Type B pancreatic cell (in vitro differentiated cells): ENCODE measurements around the gene ATP5F1B. TPM values are rescaled to one million over a fixed set of nuclear protein-coding genes. Genes with fewer than 3 reads are reported as not detected.

Source experiments
- DNase-seq: peaks from one replicate; pipeline ENCODE4 v3.0.0; 2021; ENCODE audit warnings: mixed read lengths; ENCODE audit not compliant: unreplicated experiment; ENCODE audit errors: extremely low spot score
- H3K27ac Mint-ChIP-seq: 2 replicates; pipeline ENCODE4 v1.8.0; 2021; ENCODE audit warnings: mild to moderate bottlenecking, mixed read lengths
- H3K27me3 Mint-ChIP-seq: 2 replicates; pipeline ENCODE4 v1.8.0; 2021; ENCODE audit warnings: mixed read lengths
- H3K36me3 Mint-ChIP-seq: 2 replicates; pipeline ENCODE4 v1.8.0; 2021; ENCODE audit warnings: mixed read lengths
- H3K4me1 Mint-ChIP-seq: one replicate; pipeline ENCODE4 v1.8.0; 2021; ENCODE audit warnings: mixed read lengths; ENCODE audit not compliant: unreplicated experiment
- H3K4me3 Mint-ChIP-seq: 2 replicates; pipeline ENCODE4 v1.8.0; 2021; ENCODE audit warnings: mild to moderate bottlenecking, mixed read lengths
- H3K9me3 Mint-ChIP-seq: 2 replicates; pipeline ENCODE4 v1.8.0; 2021; ENCODE audit warnings: mixed read lengths
- CTCF ChIP-seq: fragments of 200-600 bp; sonication (generic); conservative IDR thresholded peaks from 2 replicates; pipeline ENCODE4 v1.5.0; 2021; ENCODE audit warnings: antibody characterized with exemption, mild to moderate bottlenecking
- total RNA-seq: library from RNA; stranded (reverse); gene quantifications from 2 replicates; pipeline ENCODE4 v1.2.1, GENCODE V29; 2021; ENCODE audit warnings: low replicate concordance

Gene ATP5F1B
- total RNA-seq, 1 donor from 2014 or later: 692 TPM

DNA sequence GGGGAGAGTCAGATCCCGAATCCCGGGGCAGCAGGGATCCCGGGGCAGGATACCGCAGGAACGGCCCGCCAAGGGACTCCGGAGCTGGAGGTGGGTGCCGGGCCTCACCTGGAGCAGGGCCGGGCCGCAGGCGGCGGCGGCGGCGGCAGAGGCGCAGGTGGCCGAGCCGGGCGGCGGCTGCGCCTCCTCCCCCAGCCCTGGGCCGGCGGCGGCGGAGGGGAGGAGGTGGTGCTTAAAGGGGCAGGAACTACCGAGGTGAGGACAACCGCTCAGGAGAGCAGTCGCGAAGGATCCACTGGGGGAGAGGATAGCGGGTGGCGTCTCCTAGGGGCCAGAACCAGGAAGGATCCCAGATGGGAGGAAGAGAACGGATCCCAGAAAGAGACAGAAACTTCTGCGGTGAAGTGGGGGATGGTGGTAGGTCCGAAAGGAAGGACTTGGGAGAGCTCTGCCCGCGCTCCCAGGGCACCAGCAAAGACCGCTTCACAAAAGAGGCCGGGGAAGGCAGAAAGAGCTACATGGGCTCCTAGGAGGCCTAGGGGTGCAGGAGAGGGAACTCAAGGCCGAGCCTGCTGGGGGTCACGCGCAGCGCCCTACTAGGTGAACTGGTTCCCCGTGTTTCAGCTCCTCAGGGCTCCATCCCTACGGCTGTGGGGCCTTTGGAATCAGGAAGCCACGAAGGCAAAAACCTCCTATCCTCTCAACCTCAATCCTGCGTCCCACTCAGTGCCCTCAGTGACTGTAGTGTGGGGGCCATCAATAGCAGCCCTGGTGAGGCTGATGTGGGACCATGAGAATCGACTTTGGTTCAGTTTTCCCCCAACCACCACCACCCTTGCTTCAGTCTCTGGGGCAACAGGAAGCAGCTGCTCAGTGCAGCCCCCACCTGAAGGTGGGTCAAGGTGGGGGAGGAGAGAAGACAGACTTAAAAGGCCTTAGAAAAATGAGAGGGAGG is 10.7 kb downstream of the ATP5F1B start:
- TF ChIP-seq CTCF: peak; percentile 55
- H3K9me3 Mint-ChIP-seq: no peaks in the 10 kb centered on the region
- peak overlapping the region; percentile 99 for H3K4me3 Mint-ChIP-seq
- peaks cover 59% of the 10 kb centered on the region for H3K4me1 Mint-ChIP-seq
- peak overlapping the region; percentile 100 for H3K27ac Mint-ChIP-seq
- peak; percentile 75 for DNase-seq
- H3K27me3 Mint-ChIP-seq: no peaks in the 10 kb centered on the region
- H3K36me3 Mint-ChIP-seq: peaks cover 19% of the 10 kb centered on the region

GRCh38 chr12:56634242-56634836 is 11.4 kb downstream of the ATP5F1B start:
- Mint-ChIP-seq H3K4me3 (peak overlapping the region; percentile 99), H3K27me3 (no peaks in the 10 kb centered on the region), H3K9me3 (no peaks in the 10 kb centered on the region), H3K36me3 (peaks cover 15% of the 10 kb centered on the region), H3K4me1 (peaks cover 59% of the 10 kb centered on the region), H3K27ac (peak overlapping the region; percentile 100)
- DNase-seq: no peak
- TF ChIP-seq CTCF: no peak

GRCh38 chr12:56633468-56634241 is 12.1 kb downstream of the ATP5F1B start:
- TF ChIP-seq CTCF: no peak
- no peak for DNase-seq
- no peaks in the 10 kb centered on the region for H3K27me3 Mint-ChIP-seq
- H3K27ac Mint-ChIP-seq: peak overlapping the region; percentile 100
- H3K9me3 Mint-ChIP-seq: no peaks in the 10 kb centered on the region
- peaks cover 60% of the 10 kb centered on the region for H3K4me1 Mint-ChIP-seq
- H3K36me3 Mint-ChIP-seq: peaks cover 12% of the 10 kb centered on the region
- peak overlapping the region; percentile 99 for H3K4me3 Mint-ChIP-seq

- H3K36me3 Mint-ChIP-seq: peaks cover 12% of the 10 kb centered on the region
- H3K9me3 Mint-ChIP-seq: no peaks in the 10 kb centered on the region
- no peaks in the 10 kb centered on the region for H3K27me3 Mint-ChIP-seq
- no peak for TF ChIP-seq CTCF
- no peak for DNase-seq
- H3K4me3 Mint-ChIP-seq: peak overlapping the region; percentile 99
- H3K27ac Mint-ChIP-seq: peak overlapping the region; percentile 100
- peaks cover 62% of the 10 kb centered on the region for H3K4me1 Mint-ChIP-seq
Observed at GRCh38 chr12:56632701-56633467, 12.9 kb downstream of the ATP5F1B start.
